ENCODE data around the gene SAMHD1. TPM values are rescaled to one million over a fixed set of nuclear protein-coding genes. Genes with fewer than 3 reads are reported as not detected.

SAMHD1 gene
- total and polyA plus RNA-seq, 2 of the 13 experiments (the other 11 are each of a cell fraction or from before 2014, with no cell fraction given), result 16.9 to 43.5 TPM

- TF ChIP-seq ZNF136 (CRISPR knock-in tag; IDR thresholded peaks at IDR 0.05; ENCODE audit: low read depth), result no peak
- peak; percentile 82; the same call in 1 of the 2 replicates for TF ChIP-seq EED (CRISPR knock-in tag; IDR thresholded peaks at IDR 0.05)
- no peak for TF ChIP-seq ZNF274 (CRISPR knock-in tag; IDR thresholded peaks at IDR 0.05)
- 0 out of 2 replicates have a peak, but pooled peaks have one; percentile 7 for TF ChIP-seq ZNF879 (CRISPR knock-in tag; IDR thresholded peaks at IDR 0.05)
- TF ChIP-seq SP140L (CRISPR knock-in tag; IDR thresholded peaks at IDR 0.05; ENCODE audit: borderline replicate concordance), result no peak
- no peak for TF ChIP-seq YEATS2 (CRISPR knock-in tag; IDR thresholded peaks at IDR 0.05; ENCODE audit: borderline replicate concordance)
- TF ChIP-seq ZNF747 (CRISPR knock-in tag; IDR thresholded peaks at IDR 0.05; ENCODE audit: borderline replicate concordance), result no peak
- TF ChIP-seq PBX3 (CRISPR knock-in tag; IDR thresholded peaks at IDR 0.05; ENCODE audit: borderline replicate concordance), result no peak
- no peak for TF ChIP-seq EZH2 (conservative IDR thresholded peaks at IDR 0.05; ENCODE audit: low read depth, low read length)
- TF ChIP-seq PREB (CRISPR knock-in tag; IDR thresholded peaks at IDR 0.05), result no peak
- TF ChIP-seq ZFP36L1 (CRISPR knock-in tag; IDR thresholded peaks at IDR 0.05), result no peak
- no peak for TF ChIP-seq RFX5 (IDR thresholded peaks at IDR 0.05; ENCODE audit: low read depth, low read length)
- peak; percentile 23; the same call in 1 of the 2 replicates for TF ChIP-seq ZNF687 (CRISPR knock-in tag; IDR thresholded peaks at IDR 0.05)
- TF ChIP-seq ETV5 (CRISPR knock-in tag; IDR thresholded peaks at IDR 0.05; ENCODE audit: borderline replicate concordance), result no peak
- TF ChIP-seq TOE1 (CRISPR knock-in tag; IDR thresholded peaks at IDR 0.05), result no peak
- TF ChIP-seq HOXA7 (CRISPR knock-in tag; IDR thresholded peaks at IDR 0.05), result no peak
- no peak for TF ChIP-seq CREM (IDR thresholded peaks at IDR 0.05)
- no peak for TF ChIP-seq CREM (CRISPR knock-in tag; IDR thresholded peaks at IDR 0.05)
- no peak for TF ChIP-seq SSRP1 (CRISPR knock-in tag; IDR thresholded peaks at IDR 0.05)
- TF ChIP-seq ZNF362 (CRISPR knock-in tag; IDR thresholded peaks at IDR 0.05; ENCODE audit: borderline replicate concordance), result no peak
- no peak for TF ChIP-seq KDM1A (CRISPR knock-in tag; IDR thresholded peaks at IDR 0.05)
- TF ChIP-seq MAZ (IDR thresholded peaks at IDR 0.05; ENCODE audit: borderline replicate concordance, low read depth, low read length), result no peak
- TF ChIP-seq MAZ (CRISPR knock-in tag; IDR thresholded peaks at IDR 0.05; ENCODE audit: low read depth), result no peak
- no peak for TF ChIP-seq MATR3 (CRISPR knock-in tag; IDR thresholded peaks at IDR 0.05)
Observed at GRCh38 chr20:36865076-36865860, 86.2 kb downstream of the SAMHD1 start (continued).
